ENCODE data around the gene COG5.

GRCh38 chr7:107495516-107495915 lies 68.2 kb downstream of the COG5 start:
- no peak for TF ChIP-seq CTCF (conservative IDR thresholded peaks at IDR 0.05; ENCODE audit: low read depth, low read length)
- TF ChIP-seq EZH2 (IDR thresholded peaks at IDR 0.05; ENCODE audit: borderline replicate concordance, low read depth, low read length, poor library complexity, severe bottlenecking), result no peak
